OCI-LY7 (cell line): ENCODE results near the gene ARFIP1. TPM values are rescaled to one million over a fixed set of nuclear protein-coding genes. Genes with fewer than 3 reads are reported as not detected.

Source experiments
- BruUV-seq: library from RNA; stranded (reverse); fragments of 400-500 nt; replicated peaks from 2 replicates; lab custom pipeline; 2021; lab: Mats Ljungman, UMichigan
- CTCF ChIA-PET: fragments of 300-600 bp; sonication (Branson Sonifier 250); formaldehyde crosslinking; loops from one replicate; lab custom pipeline; 2022; ENCODE audit warnings: antibody characterized with exemption; ENCODE audit not compliant: unreplicated experiment; lab: Charles Lee
- POLR2A ChIA-PET: fragments of 300-600 bp; sonication (Branson Sonifier 250); formaldehyde crosslinking; loops from one replicate; lab custom pipeline; 2022; ENCODE audit warnings: antibody characterized with exemption; lab: Charles Lee
- DNase-seq: peaks from one replicate; pipeline ENCODE4 v3.0.0-alpha.2; 2015; ENCODE audit warnings: low spot score
- H2AFZ ChIP-seq: fragments of 200-600 bp; sonication (generic), shearing (Covaris generic); 2 replicates; pipeline ENCODE4 v1.6.1; 2014; ENCODE audit warnings: mild to moderate bottlenecking, antibody characterized with exemption, low read length, moderate library complexity
- H3K27ac ChIP-seq: fragments of 200-600 bp; sonication (generic); 2 replicates; pipeline ENCODE4 v1.5.1; 2014; ENCODE audit warnings: mixed run types, low read depth, mild to moderate bottlenecking, moderate library complexity, low read length, inconsistent platforms; ENCODE audit not compliant: poor library complexity, severe bottlenecking
- H3K36me3 ChIP-seq: fragments of 200-600 bp; sonication (generic); 2 replicates; pipeline ENCODE4 v1.6.1; 2014; ENCODE audit warnings: mild to moderate bottlenecking, antibody characterized with exemption, low read length, moderate library complexity, mixed read lengths; ENCODE audit not compliant: insufficient read depth
- H3K4me1 ChIP-seq: fragments of 200-600 bp; sonication (generic); 2 replicates; pipeline ENCODE4 v1.5.1; 2014; ENCODE audit warnings: mild to moderate bottlenecking, low read length; ENCODE audit not compliant: insufficient read depth, poor library complexity, severe bottlenecking
- H3K4me2 ChIP-seq: fragments of 200-600 bp; sonication (generic); 2 replicates; pipeline ENCODE4 v1.6.1; 2014; ENCODE audit warnings: mild to moderate bottlenecking, low read length
- H3K4me3 ChIP-seq: fragments of 200-600 bp; sonication (generic); 2 replicates; pipeline ENCODE4 v1.5.1; 2014; ENCODE audit warnings: mild to moderate bottlenecking, low read depth, low read length; ENCODE audit not compliant: poor library complexity, severe bottlenecking
- H3K79me2 ChIP-seq: fragments of 200-600 bp; sonication (generic); 2 replicates; pipeline ENCODE4 v1.6.1; 2016; ENCODE audit warnings: low read depth, mild to moderate bottlenecking, low read length, moderate library complexity, mixed read lengths; ENCODE audit not compliant: insufficient read depth
- H3K9me2 ChIP-seq: fragments of 200-600 bp; sonication (generic); 2 replicates; pipeline ENCODE4 v1.6.1; 2016; ENCODE audit warnings: mild to moderate bottlenecking, low read length, mixed read lengths; ENCODE audit not compliant: insufficient read depth
- H3K9me3 ChIP-seq: fragments of 200-600 bp; sonication (generic); 2 replicates; pipeline ENCODE4 v1.6.1; 2014; ENCODE audit warnings: mild to moderate bottlenecking, mixed run types, low read length, mixed read lengths
- H4K20me1 ChIP-seq: fragments of 200-600 bp; sonication (generic); 2 replicates; pipeline ENCODE4 v1.6.1; 2014; ENCODE audit warnings: mild to moderate bottlenecking, antibody characterized with exemption, low read length, moderate library complexity, mixed read lengths; ENCODE audit not compliant: insufficient read depth
- EZH2phosphoT487 ChIP-seq: fragments of 200-600 bp; sonication (generic); IDR thresholded peaks from 2 replicates; pipeline ENCODE4 v1.6.1; 2018; ENCODE audit warnings: low read depth, borderline replicate concordance, mild to moderate bottlenecking, mixed run types, antibody characterized with exemption, low read length, moderate library complexity, mixed read lengths
- intact Hi-C: fragments of 100-400 bp; cut with micrococcal nuclease; formaldehyde crosslinking; loops from one replicate; pipeline ENCODE4 v1.10.0; 2022; ENCODE audit not compliant: unreplicated experiment
- total RNA-seq, 2 experiments: library from RNA; depleted of rRNA in 1 of 2; stranded (reverse); fragments of >200 nt in 1 of 2; shearing (Covaris generic) in 1 of 2; gene quantifications; 2 replicates each; pipeline ENCODE4 v1.2.3, GENCODE V29; 2014 to 2022
- TF ChIP-seq, protein P1 (sequence below): fragments of 200-600 bp; sonication (generic); conservative IDR thresholded peaks from 2 replicates; pipeline ENCODE4 v1.5.1; 2014; ENCODE audit warnings: mild to moderate bottlenecking, antibody characterized with exemption, low read length, moderate library complexity, mixed read lengths

ARFIP1 gene
- total RNA-seq, 2 experiments from 2014 or later, result 27.0 to 29.3 TPM

GRCh38 chr4:152919826-152920225, 140.1 kb downstream of the ARFIP1 start:
- BruUV-seq, result no TSS peak
- Histone ChIP-seq H3K9me2 (no peaks in the 10 kb centered on the region; the same call in 1 of the 2 replicates), H4K20me1 (no peaks in the 10 kb centered on the region), H3K4me2 (no peak overlapping the region), H2AFZ (no peak overlapping the region), H3K9me3 (peaks cover 17% of the 10 kb centered on the region), H3K79me2 (no peaks in the 10 kb centered on the region), H3K36me3 (no peaks in the 10 kb centered on the region), H3K4me1 (no peaks in the 10 kb centered on the region), H3K4me3 (no peak overlapping the region), H3K27ac (no peak overlapping the region)
- no peak for TF ChIP-seq EZH2phosphoT487
- TF ChIP-seq, protein P1, sequence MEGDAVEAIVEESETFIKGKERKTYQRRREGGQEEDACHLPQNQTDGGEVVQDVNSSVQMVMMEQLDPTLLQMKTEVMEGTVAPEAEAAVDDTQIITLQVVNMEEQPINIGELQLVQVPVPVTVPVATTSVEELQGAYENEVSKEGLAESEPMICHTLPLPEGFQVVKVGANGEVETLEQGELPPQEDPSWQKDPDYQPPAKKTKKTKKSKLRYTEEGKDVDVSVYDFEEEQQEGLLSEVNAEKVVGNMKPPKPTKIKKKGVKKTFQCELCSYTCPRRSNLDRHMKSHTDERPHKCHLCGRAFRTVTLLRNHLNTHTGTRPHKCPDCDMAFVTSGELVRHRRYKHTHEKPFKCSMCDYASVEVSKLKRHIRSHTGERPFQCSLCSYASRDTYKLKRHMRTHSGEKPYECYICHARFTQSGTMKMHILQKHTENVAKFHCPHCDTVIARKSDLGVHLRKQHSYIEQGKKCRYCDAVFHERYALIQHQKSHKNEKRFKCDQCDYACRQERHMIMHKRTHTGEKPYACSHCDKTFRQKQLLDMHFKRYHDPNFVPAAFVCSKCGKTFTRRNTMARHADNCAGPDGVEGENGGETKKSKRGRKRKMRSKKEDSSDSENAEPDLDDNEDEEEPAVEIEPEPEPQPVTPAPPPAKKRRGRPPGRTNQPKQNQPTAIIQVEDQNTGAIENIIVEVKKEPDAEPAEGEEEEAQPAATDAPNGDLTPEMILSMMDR, result no peak
- ChIA-PET POLR2A (interaction anchor here (0.7 kb wide), 2 partner anchors 46 to 571 kb away, joined by 3 to 7 read pairs; no protein-coding TSS in a partner anchor), CTCF (no interaction called here)
- intact Hi-C loops, result no loop called here
- DNase-seq, result no peak

DNA sequence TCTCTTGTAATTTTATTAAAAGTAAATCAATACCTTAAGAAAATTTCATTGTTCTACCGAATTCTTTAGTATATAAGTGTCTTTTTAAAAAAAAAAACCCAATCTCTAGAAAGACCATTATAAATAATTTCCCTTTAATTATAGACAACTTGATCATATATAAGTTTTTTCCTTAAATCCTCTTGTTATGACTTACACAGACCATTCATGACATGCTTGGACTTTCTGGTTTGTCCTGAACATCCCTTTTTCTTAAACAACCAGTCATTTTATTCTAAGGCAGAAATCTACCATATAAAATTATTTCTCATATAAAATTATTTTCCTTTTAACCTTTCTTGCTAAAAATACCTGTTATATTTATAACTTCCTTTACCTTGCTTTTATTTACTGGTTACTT, 141.0 kb downstream of the ARFIP1 start:
- DNase-seq, result peak; percentile 49
- H3K4me3 ChIP-seq, result no peak overlapping the region
- no peak overlapping the region for H3K4me2 ChIP-seq
- H3K27ac ChIP-seq, result no peak overlapping the region
- H3K4me1 ChIP-seq, result no peaks in the 10 kb centered on the region
- H3K79me2 ChIP-seq, result no peaks in the 10 kb centered on the region
- H3K9me3 ChIP-seq, result peaks cover 17% of the 10 kb centered on the region
- no peaks in the 10 kb centered on the region for H3K36me3 ChIP-seq
- intact Hi-C loops, result no loop called here
- BruUV-seq, result no TSS peak
- TF ChIP-seq EZH2phosphoT487, result no peak
- TF ChIP-seq, protein P1, result no peak
- no peak overlapping the region for H2AFZ ChIP-seq
- H3K9me2 ChIP-seq, result no peaks in the 10 kb centered on the region; the same call in 1 of the 2 replicates
- ChIA-PET CTCF (no interaction called here), POLR2A (no interaction called here)
- H4K20me1 ChIP-seq, result no peaks in the 10 kb centered on the region

DNA sequence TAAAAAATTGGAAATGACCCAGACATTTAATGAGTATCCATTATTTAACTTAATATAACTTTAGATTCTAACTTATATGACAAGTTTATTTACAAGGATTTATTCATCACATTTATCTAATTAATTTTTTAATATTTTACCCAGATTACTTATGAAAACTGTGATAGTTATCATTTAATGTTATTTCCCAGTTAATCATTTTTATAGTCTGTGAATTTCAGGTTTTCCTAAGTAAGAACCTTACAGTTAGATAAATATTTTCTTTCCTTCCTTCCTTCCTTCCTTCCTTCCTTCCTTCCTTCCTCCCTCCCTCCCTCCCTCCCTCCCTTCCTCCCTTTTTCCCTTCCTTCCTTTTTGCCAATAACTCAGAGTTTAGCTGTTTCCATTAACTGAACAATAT, 141.5 kb downstream of the ARFIP1 start:
- Histone ChIP-seq H3K4me1 (no peaks in the 10 kb centered on the region), H3K36me3 (no peaks in the 10 kb centered on the region), H3K79me2 (no peaks in the 10 kb centered on the region), H3K4me3 (no peak overlapping the region), H3K9me2 (no peaks in the 10 kb centered on the region; the same call in 1 of the 2 replicates), H3K27ac (no peak overlapping the region), H4K20me1 (no peaks in the 10 kb centered on the region), H3K9me3 (peaks cover 17% of the 10 kb centered on the region), H2AFZ (no peak overlapping the region), H3K4me2 (no peak overlapping the region)
- POLR2A ChIA-PET, result interaction anchor here (0.6 to 0.7 kb wide), 4 partner anchors 23 to 974 kb away, joined by 3 to 4 read pairs (median 3); no protein-coding TSS in a partner anchor
- TF ChIP-seq EZH2phosphoT487, result no peak
- TF ChIP-seq, protein P1, result no peak
- no peak for DNase-seq
- CTCF ChIA-PET, result no interaction called here
- no TSS peak for BruUV-seq
- intact Hi-C loops, result no loop called here
